ENCODE measurements around the gene ADRA2C.

DNA sequence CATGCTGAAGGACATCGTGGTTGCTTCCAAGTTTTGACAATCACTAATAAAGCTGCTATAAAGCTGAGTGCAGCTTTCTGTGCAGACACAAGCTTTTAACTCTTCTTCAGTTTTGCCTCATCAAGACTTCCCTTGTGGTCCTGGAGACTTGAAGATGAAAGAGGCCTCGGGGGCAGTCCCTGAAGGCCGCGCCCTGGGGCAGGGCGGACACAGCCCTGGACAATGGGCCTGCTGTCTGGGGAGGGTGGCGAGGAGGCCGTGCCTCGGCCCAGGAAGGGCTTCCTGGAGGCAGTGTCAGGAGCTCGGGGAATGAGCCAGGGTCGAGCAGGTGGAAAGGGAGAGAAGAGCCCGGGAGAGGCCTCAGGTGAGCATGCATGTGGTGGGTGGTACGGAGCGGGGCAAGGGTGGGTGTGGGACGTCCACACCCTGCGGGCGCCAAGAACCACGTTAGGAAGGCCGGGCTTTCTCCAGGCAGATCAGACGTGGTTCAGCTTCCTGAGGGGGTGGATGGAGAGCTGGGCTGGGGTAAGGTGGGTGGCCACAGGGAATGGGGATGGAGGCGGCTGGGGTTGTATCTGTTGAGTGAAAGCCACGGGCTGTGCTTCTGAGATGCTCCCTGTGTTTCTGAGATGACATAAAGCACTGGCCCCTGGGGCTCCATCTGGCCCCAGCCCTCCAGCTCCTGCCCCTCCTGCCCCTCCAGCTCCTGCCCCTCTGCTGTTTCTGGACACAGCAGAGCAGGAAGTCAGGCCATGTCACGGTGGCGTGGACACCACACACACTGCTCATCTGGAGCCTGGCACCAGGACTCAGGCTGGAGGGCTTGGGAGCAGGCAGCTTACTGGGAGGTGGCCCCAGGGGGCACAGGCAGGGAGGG is 21.5 kb downstream of the ADRA2C start:
- TF ChIP-seq, protein P1, sequence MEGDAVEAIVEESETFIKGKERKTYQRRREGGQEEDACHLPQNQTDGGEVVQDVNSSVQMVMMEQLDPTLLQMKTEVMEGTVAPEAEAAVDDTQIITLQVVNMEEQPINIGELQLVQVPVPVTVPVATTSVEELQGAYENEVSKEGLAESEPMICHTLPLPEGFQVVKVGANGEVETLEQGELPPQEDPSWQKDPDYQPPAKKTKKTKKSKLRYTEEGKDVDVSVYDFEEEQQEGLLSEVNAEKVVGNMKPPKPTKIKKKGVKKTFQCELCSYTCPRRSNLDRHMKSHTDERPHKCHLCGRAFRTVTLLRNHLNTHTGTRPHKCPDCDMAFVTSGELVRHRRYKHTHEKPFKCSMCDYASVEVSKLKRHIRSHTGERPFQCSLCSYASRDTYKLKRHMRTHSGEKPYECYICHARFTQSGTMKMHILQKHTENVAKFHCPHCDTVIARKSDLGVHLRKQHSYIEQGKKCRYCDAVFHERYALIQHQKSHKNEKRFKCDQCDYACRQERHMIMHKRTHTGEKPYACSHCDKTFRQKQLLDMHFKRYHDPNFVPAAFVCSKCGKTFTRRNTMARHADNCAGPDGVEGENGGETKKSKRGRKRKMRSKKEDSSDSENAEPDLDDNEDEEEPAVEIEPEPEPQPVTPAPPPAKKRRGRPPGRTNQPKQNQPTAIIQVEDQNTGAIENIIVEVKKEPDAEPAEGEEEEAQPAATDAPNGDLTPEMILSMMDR (IDR thresholded peaks at IDR 0.05 in 8 of 11, conservative IDR thresholded peaks at IDR 0.05 in 3 of 11): no peak
- no peak for TF ChIP-seq POLR2A (IDR thresholded peaks at IDR 0.05)
- no peak for TF ChIP-seq POLR2AphosphoS5 (IDR thresholded peaks at IDR 0.05)

Measured in spleen (tissue), 7 donors.